HG03442 (cell line): ENCODE results near the gene AKAP6.
"Not testable (repeated sequence)": the region's sequence is repeated elsewhere in the genome, so short reads cannot be mapped to it uniquely, and the experiment has no call there.

Source experiments
- ATAC-seq: cut with Tn5 transposase; IDR thresholded peaks from one replicate; pipeline ENCODE4 v1.9.1; 2021; ENCODE audit warnings: mild to moderate bottlenecking, moderate library complexity; ENCODE audit not compliant: unreplicated experiment

Gene AKAP6

GRCh38 chr14:32793033-32793432 is 463.9 kb downstream of the AKAP6 start:
- ATAC-seq, result not testable (repeated sequence)

GRCh38 chr14:32800320-32800719 is 471.2 kb downstream of the AKAP6 start:
- no peak for ATAC-seq

GRCh38 chr14:32802295-32802694 is 473.2 kb downstream of the AKAP6 start:
- no peak for ATAC-seq

GRCh38 chr14:32805979-32806378 is 476.9 kb downstream of the AKAP6 start:
- ATAC-seq, result no peak

GRCh38 chr14:32808644-32809043 is 479.5 kb downstream of the AKAP6 start:
- ATAC-seq, result no peak

- ATAC-seq, result no peak
Observed at GRCh38 chr14:32809255-32809654, 480.2 kb downstream of the AKAP6 start.

- ATAC-seq, result no peak
Observed at GRCh38 chr14:32813401-32813800, 484.3 kb downstream of the AKAP6 start.

- no peak for ATAC-seq
Observed at GRCh38 chr14:32814721-32815120, 485.6 kb downstream of the AKAP6 start.

- no peak for ATAC-seq
Observed at GRCh38 chr14:32816588-32816987, 487.5 kb downstream of the AKAP6 start.

GRCh38 chr14:32817780-32818179 is 488.7 kb downstream of the AKAP6 start:
- ATAC-seq, result no peak

- no peak for ATAC-seq
Observed at GRCh38 chr14:32818581-32818980, 489.5 kb downstream of the AKAP6 start.

GRCh38 chr14:32820181-32820580 is 491.1 kb downstream of the AKAP6 start:
- ATAC-seq, result no peak

GRCh38 chr14:32820682-32821081 is 491.6 kb downstream of the AKAP6 start:
- ATAC-seq, result no peak

GRCh38 chr14:32821964-32822653 is 493.0 kb downstream of the AKAP6 start:
- ATAC-seq, result no peak

- ATAC-seq, result no peak
Observed at GRCh38 chr14:32823706-32824105, 494.6 kb downstream of the AKAP6 start.

- no peak for ATAC-seq
Observed at GRCh38 chr14:32824195-32824594, 495.1 kb downstream of the AKAP6 start.

GRCh38 chr14:32825058-32825457 is 496.0 kb downstream of the AKAP6 start:
- no peak for ATAC-seq

- ATAC-seq, result no peak
Observed at GRCh38 chr14:32826404-32827082, 497.4 kb downstream of the AKAP6 start.

GRCh38 chr14:32827514-32827913 is 498.4 kb downstream of the AKAP6 start:
- no peak for ATAC-seq

- ATAC-seq, result no peak
Observed at GRCh38 chr14:32835924-32836323, 506.8 kb downstream of the AKAP6 start.

GRCh38 chr14:32841698-32842097 is 512.6 kb downstream of the AKAP6 start:
- no peak for ATAC-seq

GRCh38 chr14:32846821-32847365 is 517.8 kb downstream of the AKAP6 start:
- no peak for ATAC-seq
